H9 (cell line): ENCODE results near the gene JAG1. TPM values are rescaled to one million over a fixed set of nuclear protein-coding genes. Genes with fewer than 3 reads are reported as not detected.
A peak's percentile ranks its signal among the peaks of the same experiment; 100 is the strongest.

Experiments used
- DNase-seq: peaks from one replicate; pipeline ENCODE4 v3.0.0-alpha.2; 2017
- H2AFZ ChIP-seq: one replicate; pipeline ENCODE4 v1.6.1; 2013; ENCODE audit warnings: mild to moderate bottlenecking, low read length, control low read depth, moderate library complexity
- H2AK5ac ChIP-seq: 2 replicates; pipeline ENCODE4 v1.6.1; 2013; ENCODE audit warnings: low read length, control low read depth, mixed read lengths; ENCODE audit not compliant: insufficient read length
- H2BK120ac ChIP-seq: one replicate; pipeline ENCODE4 v1.6.1; 2013; ENCODE audit warnings: low read depth, mild to moderate bottlenecking, low read length, control low read depth, inconsistent platforms; ENCODE audit not compliant: poor library complexity, severe bottlenecking
- H2BK12ac ChIP-seq: 2 replicates; pipeline ENCODE4 v1.6.1; 2013; ENCODE audit warnings: low read length, control low read depth, mixed read lengths, low read depth; ENCODE audit not compliant: insufficient read length
- H2BK15ac ChIP-seq: 2 replicates; pipeline ENCODE4 v1.6.1; 2013; ENCODE audit warnings: low read depth, low read length, control low read depth
- H2BK20ac ChIP-seq: one replicate; pipeline ENCODE4 v1.6.1; 2013; ENCODE audit warnings: low read depth, mild to moderate bottlenecking, low read length, control low read depth, inconsistent platforms; ENCODE audit not compliant: poor library complexity, severe bottlenecking
- H2BK5ac ChIP-seq: 2 replicates; pipeline ENCODE4 v1.6.1; 2013; ENCODE audit warnings: low read length, control low read depth, mixed read lengths; ENCODE audit not compliant: insufficient read length
- H3K14ac ChIP-seq: 2 replicates; pipeline ENCODE4 v1.6.1; 2013; ENCODE audit warnings: low read length, control low read depth; ENCODE audit not compliant: insufficient read depth
- H3K18ac ChIP-seq: 2 replicates; pipeline ENCODE4 v1.6.1; 2013; ENCODE audit warnings: low read depth, mild to moderate bottlenecking, mixed read lengths, low read length, control low read depth; ENCODE audit not compliant: insufficient read length
- H3K23ac ChIP-seq: 2 replicates; pipeline ENCODE4 v1.6.1; 2013; ENCODE audit warnings: low read length, control low read depth, mixed read lengths, low read depth; ENCODE audit not compliant: insufficient read length
- H3K23me2 ChIP-seq: 2 replicates; pipeline ENCODE4 v1.6.1; 2013; ENCODE audit warnings: low read depth, mild to moderate bottlenecking, mixed read lengths, low read length, control low read depth; ENCODE audit not compliant: insufficient read length, poor library complexity, severe bottlenecking
- H3K27ac ChIP-seq: 2 replicates; pipeline ENCODE4 v1.5.1; 2013; ENCODE audit warnings: low read length, control low read depth, mixed read lengths, low read depth; ENCODE audit not compliant: insufficient read length
- H3K27me3 ChIP-seq: 2 replicates; pipeline ENCODE4 v1.6.1; 2013; ENCODE audit warnings: low read length, control low read depth, inconsistent platforms; ENCODE audit not compliant: insufficient read depth
- H3K4ac ChIP-seq: 2 replicates; pipeline ENCODE4 v1.6.1; 2013; ENCODE audit warnings: low read depth, mild to moderate bottlenecking, control low read depth, inconsistent platforms, low read length, moderate library complexity
- H3K4me1 ChIP-seq: 2 replicates; pipeline ENCODE4 v1.6.1; 2013; ENCODE audit warnings: low read length, control low read depth, inconsistent platforms; ENCODE audit not compliant: insufficient read depth
- H3K4me2 ChIP-seq: 2 replicates; pipeline ENCODE4 v1.6.1; 2013; ENCODE audit warnings: low read length, control low read depth, mixed read lengths; ENCODE audit not compliant: insufficient read length, insufficient read depth
- H3K56ac ChIP-seq: 2 replicates; pipeline ENCODE4 v1.6.1; 2013; ENCODE audit warnings: low read depth, mild to moderate bottlenecking, mixed read lengths, low read length, control low read depth; ENCODE audit not compliant: insufficient read length
- H3K79me1 ChIP-seq: 2 replicates; pipeline ENCODE4 v1.6.1; 2013; ENCODE audit warnings: low read depth, mild to moderate bottlenecking, moderate library complexity, low read length, control low read depth, inconsistent platforms; ENCODE audit not compliant: insufficient read depth, poor library complexity, severe bottlenecking
- H3K79me2 ChIP-seq: 2 replicates; pipeline ENCODE4 v1.6.1; 2013; ENCODE audit warnings: low read length, control low read depth, inconsistent platforms; ENCODE audit not compliant: insufficient read depth
- H3K9ac ChIP-seq: 2 replicates; pipeline ENCODE4 v1.6.1; 2013; ENCODE audit warnings: low read length, control low read depth, mixed read lengths; ENCODE audit not compliant: insufficient read length; ENCODE audit errors: extremely low read depth
- H3K9me3 ChIP-seq: one replicate; pipeline ENCODE4 v1.6.1; 2013; ENCODE audit warnings: low read depth, low read length, inconsistent platforms; ENCODE audit not compliant: control insufficient read depth
- H3T11ph ChIP-seq: one replicate; pipeline ENCODE4 v1.6.1; 2013; ENCODE audit warnings: mild to moderate bottlenecking, low read length, control low read depth, inconsistent platforms
- H4K20me1 ChIP-seq: one replicate; pipeline ENCODE4 v1.6.1; 2013; ENCODE audit not compliant: control insufficient read depth, insufficient read length, insufficient read depth
- H4K5ac ChIP-seq: 2 replicates; pipeline ENCODE4 v1.6.1; 2013; ENCODE audit warnings: low read depth, mild to moderate bottlenecking, mixed read lengths, low read length, control low read depth; ENCODE audit not compliant: insufficient read length
- H4K8ac ChIP-seq: replicated peaks from 2 replicates; pipeline ENCODE4 v1.6.1; 2013; ENCODE audit warnings: low read length, control low read depth, mixed read lengths, low read depth; ENCODE audit not compliant: insufficient read length
- H4K91ac ChIP-seq: 2 replicates; pipeline ENCODE4 v1.6.1; 2013; ENCODE audit warnings: low read depth, mild to moderate bottlenecking, moderate library complexity, mixed read lengths, low read length, control low read depth; ENCODE audit not compliant: insufficient read length
- H3K27ac Mint-ChIP-seq, 3 experiments: 2 replicates in 2 of 3; 3 replicates in 1 of 3; pipeline ENCODE4 v1.8.0; 2020 to 2021; ENCODE audit warnings: mixed read lengths in 3 of 3, mild to moderate bottlenecking in 1 of 3, moderate library complexity in 1 of 3
- H3K27me3 Mint-ChIP-seq: 2 replicates; pipeline ENCODE4 v1.8.0; 2021; ENCODE audit warnings: low read depth, mild to moderate bottlenecking, moderate library complexity, mixed read lengths
- H3K36me3 Mint-ChIP-seq, 3 experiments: 2 replicates in 2 of 3; 3 replicates in 1 of 3; pipeline ENCODE4 v1.8.0; 2020 to 2021; ENCODE audit warnings: low read depth in 3 of 3, mixed read lengths in 3 of 3; ENCODE audit not compliant: insufficient read depth in 1 of 3
- H3K4me1 Mint-ChIP-seq, 2 experiments: 2 replicates each; pipeline ENCODE4 v1.8.0; 2020; ENCODE audit warnings: mixed read lengths in 2 of 2
- H3K4me3 Mint-ChIP-seq, 2 experiments: 2 replicates in 1 of 2; 3 replicates in 1 of 2; pipeline ENCODE4 v1.8.0; 2020 to 2021; ENCODE audit warnings: mild to moderate bottlenecking in 2 of 2, mixed read lengths in 2 of 2, moderate library complexity in 1 of 2
- H3K9me3 Mint-ChIP-seq, 2 experiments: 2 replicates in 1 of 2; 3 replicates in 1 of 2; pipeline ENCODE4 v1.8.0; 2020; ENCODE audit warnings: mild to moderate bottlenecking in 2 of 2, mixed read lengths in 2 of 2, moderate library complexity in 1 of 2
- WGBS: extraction: QIAGEN DNeasy Blood & Tissue Kit; methylation state at CpG from one replicate; pipeline ENCODE4 v1.1.7; 2013; ENCODE audit warnings: missing lambda C conversion rate, low lambda C conversion rate, mixed read lengths; ENCODE audit not compliant: insufficient read length; ENCODE audit errors: extremely low coverage; 5-methylcytosine and 5-hydroxymethylcytosine counted together
- total RNA-seq: library from RNA; stranded (reverse); gene quantifications from 2 replicates; pipeline ENCODE4 v1.2.1, GENCODE V29; 2021
- TF ChIP-seq, protein P1 (sequence below): fragments of 200-600 bp; sonication (generic); conservative IDR thresholded peaks from 3 replicates; pipeline ENCODE4 v1.8.0; 2021; ENCODE audit warnings: antibody characterized with exemption, mild to moderate bottlenecking

The JAG1 gene
- total RNA-seq, 1 experiment from 2014 or later, result 58.1 TPM

GRCh38 chr20:10686356-10687133, 12.7 kb upstream of the JAG1 start:
- no CpG with 5 or more reads among the region's 14 CpGs for WGBS
- Histone ChIP-seq H4K5ac (no peak overlapping the region), H3K79me1 (no peaks in the 10 kb centered on the region), H2BK120ac (no peak overlapping the region), H3K4ac (no peak overlapping the region), H3K9ac (no peak overlapping the region), H2BK15ac (no peak overlapping the region), H4K8ac (no peak overlapping the region), H3K9me3 (no peaks in the 10 kb centered on the region), H3K79me2 (no peaks in the 10 kb centered on the region), H3K23ac (no peak overlapping the region), H3K14ac (no peak overlapping the region), H3K23me2 (no peaks in the 10 kb centered on the region), H3K4me1 (no peaks in the 10 kb centered on the region), H3K4me2 (no peak overlapping the region), H3K27me3 (no peaks in the 10 kb centered on the region), H2AK5ac (no peak overlapping the region), H4K20me1 (no peaks in the 10 kb centered on the region), H3K27ac (no peak overlapping the region), H3K56ac (no peak overlapping the region), H2BK20ac (no peak overlapping the region), H2AFZ (no peak overlapping the region), H3T11ph (no peak overlapping the region), H2BK5ac (no peak overlapping the region), H3K18ac (no peak overlapping the region), H2BK12ac (no peak overlapping the region), H4K91ac (no peak overlapping the region)
- no peak for DNase-seq
- Mint-ChIP-seq H3K27me3 (no peaks in the 10 kb centered on the region), H3K9me3 (no peaks in the 10 kb centered on the region), H3K4me3 (no peak overlapping the region; a peak in 1 of 5 replicates), H3K36me3 (no peaks in the 10 kb centered on the region), H3K27ac (no peak overlapping the region), H3K4me1 (peaks cover 9 to 16% of the 10 kb centered on the region in 2 experiments)
- TF ChIP-seq, protein P1, sequence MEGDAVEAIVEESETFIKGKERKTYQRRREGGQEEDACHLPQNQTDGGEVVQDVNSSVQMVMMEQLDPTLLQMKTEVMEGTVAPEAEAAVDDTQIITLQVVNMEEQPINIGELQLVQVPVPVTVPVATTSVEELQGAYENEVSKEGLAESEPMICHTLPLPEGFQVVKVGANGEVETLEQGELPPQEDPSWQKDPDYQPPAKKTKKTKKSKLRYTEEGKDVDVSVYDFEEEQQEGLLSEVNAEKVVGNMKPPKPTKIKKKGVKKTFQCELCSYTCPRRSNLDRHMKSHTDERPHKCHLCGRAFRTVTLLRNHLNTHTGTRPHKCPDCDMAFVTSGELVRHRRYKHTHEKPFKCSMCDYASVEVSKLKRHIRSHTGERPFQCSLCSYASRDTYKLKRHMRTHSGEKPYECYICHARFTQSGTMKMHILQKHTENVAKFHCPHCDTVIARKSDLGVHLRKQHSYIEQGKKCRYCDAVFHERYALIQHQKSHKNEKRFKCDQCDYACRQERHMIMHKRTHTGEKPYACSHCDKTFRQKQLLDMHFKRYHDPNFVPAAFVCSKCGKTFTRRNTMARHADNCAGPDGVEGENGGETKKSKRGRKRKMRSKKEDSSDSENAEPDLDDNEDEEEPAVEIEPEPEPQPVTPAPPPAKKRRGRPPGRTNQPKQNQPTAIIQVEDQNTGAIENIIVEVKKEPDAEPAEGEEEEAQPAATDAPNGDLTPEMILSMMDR, result 0 out of 3 replicates have a peak, but pooled peaks have one; percentile 14
